Endothelial cell (in vitro differentiated cells): Measurements from ENCODE around the gene RPL38. TPM values are rescaled to one million over a fixed set of nuclear protein-coding genes. Genes with fewer than 3 reads are reported as not detected.

Source experiments
- DNase-seq: peaks from one replicate; pipeline ENCODE4 v3.0.0; 2021; ENCODE audit warnings: low spot score
- H3K27ac Mint-ChIP-seq: one replicate; pipeline ENCODE4 v1.8.0; 2021; ENCODE audit warnings: mixed read lengths, inconsistent platforms; ENCODE audit not compliant: unreplicated experiment
- H3K27me3 Mint-ChIP-seq: one replicate; pipeline ENCODE4 v1.8.0; 2021; ENCODE audit warnings: mild to moderate bottlenecking, moderate library complexity, mixed read lengths, inconsistent platforms; ENCODE audit not compliant: unreplicated experiment
- H3K36me3 Mint-ChIP-seq: one replicate; pipeline ENCODE4 v1.8.0; 2021; ENCODE audit warnings: mild to moderate bottlenecking, low read depth, mixed read lengths, inconsistent platforms; ENCODE audit not compliant: unreplicated experiment
- H3K4me1 Mint-ChIP-seq: one replicate; pipeline ENCODE4 v1.8.0; 2021; ENCODE audit warnings: mild to moderate bottlenecking, mixed read lengths, inconsistent platforms; ENCODE audit not compliant: unreplicated experiment
- H3K4me3 Mint-ChIP-seq: one replicate; pipeline ENCODE4 v1.8.0; 2021; ENCODE audit warnings: mild to moderate bottlenecking, mixed read lengths, inconsistent platforms; ENCODE audit not compliant: unreplicated experiment
- H3K9me3 Mint-ChIP-seq: one replicate; pipeline ENCODE4 v1.8.0; 2021; ENCODE audit warnings: mixed read lengths, inconsistent platforms; ENCODE audit not compliant: unreplicated experiment
- total RNA-seq: library from RNA; stranded (reverse); fragmentation: NEBNext Ultra II Directional; extraction: Animal tissue kit (Norgen Biotek cat#: 25700); gene quantifications from one replicate; pipeline ENCODE4 v1.2.1, GENCODE V29; 2021; ENCODE audit not compliant: unreplicated experiment
- TF ChIP-seq, protein P1 (sequence below): fragments of 200-600 bp; sonication (generic); IDR thresholded peaks from one replicate; pipeline ENCODE4 v1.5.0; 2021; ENCODE audit warnings: antibody characterized with exemption; ENCODE audit not compliant: unreplicated experiment

Gene RPL38
- total RNA-seq, 1 donor from 2014 or later, result 1,802 TPM

GRCh38 chr17:74215342-74215727 is 11.9 kb downstream of the RPL38 start:
- TF ChIP-seq, protein P1, sequence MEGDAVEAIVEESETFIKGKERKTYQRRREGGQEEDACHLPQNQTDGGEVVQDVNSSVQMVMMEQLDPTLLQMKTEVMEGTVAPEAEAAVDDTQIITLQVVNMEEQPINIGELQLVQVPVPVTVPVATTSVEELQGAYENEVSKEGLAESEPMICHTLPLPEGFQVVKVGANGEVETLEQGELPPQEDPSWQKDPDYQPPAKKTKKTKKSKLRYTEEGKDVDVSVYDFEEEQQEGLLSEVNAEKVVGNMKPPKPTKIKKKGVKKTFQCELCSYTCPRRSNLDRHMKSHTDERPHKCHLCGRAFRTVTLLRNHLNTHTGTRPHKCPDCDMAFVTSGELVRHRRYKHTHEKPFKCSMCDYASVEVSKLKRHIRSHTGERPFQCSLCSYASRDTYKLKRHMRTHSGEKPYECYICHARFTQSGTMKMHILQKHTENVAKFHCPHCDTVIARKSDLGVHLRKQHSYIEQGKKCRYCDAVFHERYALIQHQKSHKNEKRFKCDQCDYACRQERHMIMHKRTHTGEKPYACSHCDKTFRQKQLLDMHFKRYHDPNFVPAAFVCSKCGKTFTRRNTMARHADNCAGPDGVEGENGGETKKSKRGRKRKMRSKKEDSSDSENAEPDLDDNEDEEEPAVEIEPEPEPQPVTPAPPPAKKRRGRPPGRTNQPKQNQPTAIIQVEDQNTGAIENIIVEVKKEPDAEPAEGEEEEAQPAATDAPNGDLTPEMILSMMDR, result no peak

GRCh38 chr17:74216505-74216904 is 13.0 kb downstream of the RPL38 start:
- no peak overlapping the region for H3K27ac Mint-ChIP-seq
- no peaks in the 10 kb centered on the region for H3K9me3 Mint-ChIP-seq
- TF ChIP-seq, protein P1, result no peak
- H3K4me3 Mint-ChIP-seq, result no peak overlapping the region
- peaks cover 27% of the 10 kb centered on the region for H3K4me1 Mint-ChIP-seq
- DNase-seq, result no peak
- H3K36me3 Mint-ChIP-seq, result peaks cover 4% of the 10 kb centered on the region
- peaks cover 17% of the 10 kb centered on the region for H3K27me3 Mint-ChIP-seq

More at GRCh38 chr17:74215342-74215727, 11.9 kb downstream of the RPL38 start:
- H3K27ac Mint-ChIP-seq, result no peak overlapping the region
- peaks cover 22% of the 10 kb centered on the region for H3K27me3 Mint-ChIP-seq
- no peak for DNase-seq
- peaks cover 8% of the 10 kb centered on the region for H3K36me3 Mint-ChIP-seq
- H3K4me1 Mint-ChIP-seq, result peaks cover 31% of the 10 kb centered on the region
- no peak overlapping the region for H3K4me3 Mint-ChIP-seq
- H3K9me3 Mint-ChIP-seq, result no peaks in the 10 kb centered on the region

DNA sequence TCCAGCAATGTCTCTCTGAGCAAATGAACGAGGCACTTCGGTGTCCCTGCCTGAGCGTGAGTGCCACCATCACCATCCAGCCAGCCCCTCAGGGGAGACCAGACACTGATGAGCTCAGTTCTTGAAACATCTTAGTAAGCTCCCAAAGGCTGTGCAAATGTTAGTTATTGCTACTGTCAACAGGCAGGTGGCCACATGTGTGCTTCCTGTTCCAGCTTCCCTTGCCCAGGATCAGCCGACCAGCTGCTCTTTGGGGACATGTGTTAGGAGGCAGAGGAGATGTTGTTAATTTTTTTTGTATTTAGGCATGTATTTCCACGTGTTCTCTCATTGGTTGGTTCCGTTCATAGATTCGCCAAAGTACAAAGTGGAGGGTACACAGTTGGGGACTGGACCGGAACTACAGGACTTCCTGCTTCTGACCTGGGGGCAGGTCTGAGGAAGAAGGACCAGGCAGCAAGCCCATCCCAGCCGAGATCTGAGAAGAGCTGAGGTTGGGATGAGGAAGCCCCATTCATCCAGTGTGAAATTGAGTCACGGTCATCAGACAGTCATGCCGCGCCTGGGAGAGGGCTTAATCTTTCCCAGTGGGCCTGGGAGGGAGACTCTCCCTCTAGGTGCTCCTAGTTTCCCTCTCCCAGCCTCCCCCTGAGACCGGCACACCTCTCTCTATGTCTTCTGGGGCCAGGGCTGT is 13.7 kb downstream of the RPL38 start:
- DNase-seq, result no peak
- Mint-ChIP-seq H3K4me1 (peaks cover 21% of the 10 kb centered on the region), H3K36me3 (no peaks in the 10 kb centered on the region), H3K27ac (no peak overlapping the region), H3K4me3 (no peak overlapping the region), H3K9me3 (no peaks in the 10 kb centered on the region), H3K27me3 (peaks cover 15% of the 10 kb centered on the region)
- TF ChIP-seq, protein P1, result no peak

DNA sequence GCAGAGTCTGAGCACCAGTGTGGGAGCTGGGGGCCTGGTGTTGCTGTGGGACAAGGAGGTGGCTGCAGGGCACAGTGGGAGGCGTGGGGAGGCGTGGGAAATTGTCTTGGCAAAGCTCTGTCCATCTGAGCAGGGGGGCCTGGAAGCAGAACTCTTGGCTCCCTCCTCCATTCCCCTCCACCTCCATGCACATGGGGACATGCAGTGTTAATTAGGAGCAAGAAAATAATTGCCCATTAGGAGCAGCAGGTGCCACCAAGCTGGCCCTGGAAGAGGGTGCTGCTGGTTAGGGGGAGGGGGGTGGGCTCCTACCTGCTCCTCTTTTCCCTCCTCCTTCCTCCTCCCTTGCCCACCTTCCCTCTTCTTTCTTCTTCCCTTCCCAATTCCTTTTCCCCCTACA is 14.4 kb downstream of the RPL38 start:
- TF ChIP-seq, protein P1, result no peak
- Mint-ChIP-seq H3K4me1 (peaks cover 18% of the 10 kb centered on the region), H3K4me3 (no peak overlapping the region), H3K27me3 (peaks cover 13% of the 10 kb centered on the region), H3K9me3 (no peaks in the 10 kb centered on the region), H3K27ac (no peak overlapping the region), H3K36me3 (no peaks in the 10 kb centered on the region)
- no peak for DNase-seq

- TF ChIP-seq, protein P1, result no peak
- Mint-ChIP-seq H3K9me3 (no peaks in the 10 kb centered on the region), H3K36me3 (no peaks in the 10 kb centered on the region), H3K4me1 (peaks cover 15% of the 10 kb centered on the region), H3K4me3 (no peak overlapping the region), H3K27ac (no peak overlapping the region), H3K27me3 (peaks cover 10% of the 10 kb centered on the region)
- no peak for DNase-seq
Measured at GRCh38 chr17:74218436-74218835, 15.0 kb downstream of the RPL38 start.
